GM18526 (cell line): ENCODE measurements around the gene EP400.

Experiments
- POLR2A ChIP-seq: IDR thresholded peaks from 3 replicates; pipeline ENCODE4 v1.6.1; 2011; ENCODE audit not compliant: insufficient read length; ENCODE audit errors: extremely low read depth

Gene EP400, protein sequence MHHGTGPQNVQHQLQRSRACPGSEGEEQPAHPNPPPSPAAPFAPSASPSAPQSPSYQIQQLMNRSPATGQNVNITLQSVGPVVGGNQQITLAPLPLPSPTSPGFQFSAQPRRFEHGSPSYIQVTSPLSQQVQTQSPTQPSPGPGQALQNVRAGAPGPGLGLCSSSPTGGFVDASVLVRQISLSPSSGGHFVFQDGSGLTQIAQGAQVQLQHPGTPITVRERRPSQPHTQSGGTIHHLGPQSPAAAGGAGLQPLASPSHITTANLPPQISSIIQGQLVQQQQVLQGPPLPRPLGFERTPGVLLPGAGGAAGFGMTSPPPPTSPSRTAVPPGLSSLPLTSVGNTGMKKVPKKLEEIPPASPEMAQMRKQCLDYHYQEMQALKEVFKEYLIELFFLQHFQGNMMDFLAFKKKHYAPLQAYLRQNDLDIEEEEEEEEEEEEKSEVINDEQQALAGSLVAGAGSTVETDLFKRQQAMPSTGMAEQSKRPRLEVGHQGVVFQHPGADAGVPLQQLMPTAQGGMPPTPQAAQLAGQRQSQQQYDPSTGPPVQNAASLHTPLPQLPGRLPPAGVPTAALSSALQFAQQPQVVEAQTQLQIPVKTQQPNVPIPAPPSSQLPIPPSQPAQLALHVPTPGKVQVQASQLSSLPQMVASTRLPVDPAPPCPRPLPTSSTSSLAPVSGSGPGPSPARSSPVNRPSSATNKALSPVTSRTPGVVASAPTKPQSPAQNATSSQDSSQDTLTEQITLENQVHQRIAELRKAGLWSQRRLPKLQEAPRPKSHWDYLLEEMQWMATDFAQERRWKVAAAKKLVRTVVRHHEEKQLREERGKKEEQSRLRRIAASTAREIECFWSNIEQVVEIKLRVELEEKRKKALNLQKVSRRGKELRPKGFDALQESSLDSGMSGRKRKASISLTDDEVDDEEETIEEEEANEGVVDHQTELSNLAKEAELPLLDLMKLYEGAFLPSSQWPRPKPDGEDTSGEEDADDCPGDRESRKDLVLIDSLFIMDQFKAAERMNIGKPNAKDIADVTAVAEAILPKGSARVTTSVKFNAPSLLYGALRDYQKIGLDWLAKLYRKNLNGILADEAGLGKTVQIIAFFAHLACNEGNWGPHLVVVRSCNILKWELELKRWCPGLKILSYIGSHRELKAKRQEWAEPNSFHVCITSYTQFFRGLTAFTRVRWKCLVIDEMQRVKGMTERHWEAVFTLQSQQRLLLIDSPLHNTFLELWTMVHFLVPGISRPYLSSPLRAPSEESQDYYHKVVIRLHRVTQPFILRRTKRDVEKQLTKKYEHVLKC (N-terminal part only)

DNA sequence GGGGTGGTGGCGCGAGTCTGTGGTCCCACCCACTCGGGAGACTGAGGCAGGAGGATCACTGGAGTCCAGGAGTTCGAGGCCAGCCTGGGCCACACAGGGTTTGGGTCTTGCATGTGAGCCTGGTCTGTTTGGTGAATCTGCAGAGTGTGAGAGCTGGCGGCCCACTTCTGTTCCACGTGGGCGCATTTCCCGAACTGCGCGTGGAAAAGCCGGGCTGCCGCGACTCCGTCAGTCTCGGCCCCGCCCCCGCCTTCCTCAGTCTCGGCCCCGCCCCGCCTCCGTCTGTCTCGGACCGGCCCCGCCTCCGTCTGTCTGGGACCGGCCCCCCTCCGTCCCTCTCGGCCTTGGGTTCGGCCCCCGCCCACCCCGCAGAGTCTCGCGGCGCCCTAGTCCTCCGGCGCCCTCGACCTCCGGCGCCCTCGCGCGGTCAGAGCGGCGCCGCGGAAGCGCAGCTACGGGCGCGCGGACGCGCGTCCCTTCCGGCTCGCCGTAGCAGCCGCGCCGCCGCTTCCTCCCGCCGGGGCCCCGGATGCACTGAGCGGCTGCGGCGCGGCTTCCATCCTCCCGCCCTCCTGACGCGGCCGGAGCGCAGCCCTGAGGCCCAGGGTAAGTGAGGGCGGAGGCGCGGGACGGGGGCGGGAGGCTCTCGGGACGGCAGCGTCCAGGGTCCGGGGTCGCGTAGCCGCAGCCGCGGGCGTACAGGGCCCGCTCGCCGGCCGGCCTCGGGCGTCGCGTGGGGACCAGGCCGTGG is at the start of gene EP400:
TSS of gene EP400 (plus strand) at position 512 of the 751 bp plus-strand sequence. CDS start 10,678 bp downstream, outside the sequence.
- TF ChIP-seq POLR2A = peak; percentile 66

DNA sequence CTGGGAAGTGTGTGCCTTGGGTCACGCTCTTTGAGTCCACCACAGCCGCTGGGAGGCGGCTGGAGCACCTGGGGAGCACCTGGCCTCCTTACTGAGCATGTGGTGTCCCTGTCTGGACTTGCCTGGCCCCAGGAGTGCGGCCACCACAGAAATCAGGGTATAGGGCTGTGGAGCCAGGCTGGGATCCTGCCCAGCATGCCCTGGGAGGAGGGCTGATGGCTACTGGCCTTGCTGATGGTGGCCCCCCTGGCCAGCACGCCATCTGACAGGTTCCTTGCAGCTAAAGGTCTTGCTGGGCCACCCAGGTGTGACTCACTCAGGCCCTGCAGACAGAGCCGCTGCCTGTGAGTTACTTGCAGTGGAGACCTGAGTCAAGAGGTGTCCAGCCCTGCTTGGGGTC is 49.3 kb upstream of the EP400 start:
- TF ChIP-seq POLR2A = no peak

DNA sequence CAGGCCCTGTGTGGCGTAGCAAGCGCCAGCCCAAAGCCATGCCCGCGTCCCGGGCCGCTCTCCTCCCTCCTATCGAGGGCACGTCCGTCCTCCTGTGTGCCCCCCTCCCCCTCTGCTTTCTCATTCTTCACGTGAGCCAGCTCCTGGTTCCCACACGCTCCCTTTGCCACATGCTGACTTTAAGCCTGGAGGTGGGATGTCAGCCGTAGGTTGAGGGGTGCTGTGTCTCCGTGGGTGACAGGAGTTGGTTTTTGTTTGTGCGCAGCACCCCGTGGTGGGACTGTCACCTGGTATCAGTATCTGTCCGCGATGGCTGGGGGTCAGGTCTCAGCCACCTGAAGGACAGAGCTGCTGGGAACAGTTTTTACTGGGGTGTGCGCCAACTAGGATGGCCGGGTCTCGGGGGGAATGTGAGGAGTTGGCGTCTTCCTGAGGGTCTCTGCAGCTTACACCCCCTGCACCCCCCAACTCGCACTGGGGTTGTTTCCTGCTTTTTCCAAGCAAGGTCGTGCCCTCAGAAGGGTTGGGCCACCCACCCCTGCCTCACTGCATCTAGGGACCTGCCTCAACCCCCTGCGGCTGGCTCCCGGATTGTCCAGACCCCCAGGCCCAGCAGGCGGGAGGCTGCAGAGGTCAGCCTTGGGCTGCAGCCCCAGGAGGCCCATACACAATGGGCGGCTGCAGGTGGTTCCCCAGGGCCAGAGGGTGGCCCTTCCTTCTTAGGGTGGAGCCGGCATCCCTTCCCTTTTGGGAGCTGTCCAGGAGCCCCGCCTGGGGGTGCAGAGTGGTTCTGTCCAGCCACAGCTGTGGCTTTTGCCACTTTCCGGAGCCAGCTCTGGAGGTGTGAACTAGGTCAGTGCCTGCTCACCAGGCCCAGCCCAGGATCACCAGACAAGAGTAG is 48.1 kb upstream of the EP400 start:
- TF ChIP-seq POLR2A = no peak

DNA sequence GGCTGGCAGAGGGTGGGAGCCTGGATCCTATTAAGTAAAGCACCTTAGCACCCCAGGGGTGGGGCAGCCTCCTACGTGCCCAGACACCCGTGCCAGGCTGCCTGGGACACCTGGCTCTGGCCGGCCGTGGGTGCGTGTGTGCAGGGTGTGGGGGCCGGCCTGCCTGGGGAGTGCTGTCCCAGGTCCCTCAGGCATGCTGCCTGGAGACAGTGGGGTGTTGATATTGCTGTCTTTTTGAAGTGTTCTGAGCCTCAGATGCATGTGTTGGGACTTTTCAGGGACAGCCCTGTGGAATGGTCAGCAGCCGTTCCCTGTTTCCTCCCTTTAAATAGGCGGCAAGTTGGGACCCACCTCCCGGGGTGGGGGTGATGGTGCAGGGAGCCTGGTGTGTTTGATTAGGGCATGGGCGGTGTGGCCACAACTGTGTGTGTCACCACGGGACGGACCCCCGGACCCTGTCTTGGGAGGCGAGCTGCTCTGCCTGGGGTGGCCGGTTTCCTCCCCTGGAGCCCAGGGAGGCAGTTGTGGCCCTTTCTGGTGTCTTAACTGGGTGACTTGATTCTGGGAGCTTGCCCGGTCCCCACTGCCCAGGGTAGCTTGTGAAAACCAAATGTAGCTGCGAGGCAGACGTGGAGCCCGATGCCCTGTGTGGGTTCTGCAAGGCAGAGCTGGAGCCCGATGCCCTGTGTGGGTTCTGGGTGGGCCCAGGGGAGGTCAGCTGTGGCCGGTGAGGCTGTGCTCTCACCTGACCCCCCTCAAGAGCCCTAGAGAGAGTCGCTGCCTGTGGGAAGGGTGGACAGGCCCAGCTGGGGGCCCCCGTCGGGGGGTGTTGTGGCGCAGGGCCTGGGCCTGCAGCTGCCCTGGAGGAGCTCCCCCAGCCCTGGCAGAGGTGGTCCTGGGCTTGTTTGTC is 47.2 kb upstream of the EP400 start:
- no peak for TF ChIP-seq POLR2A

DNA sequence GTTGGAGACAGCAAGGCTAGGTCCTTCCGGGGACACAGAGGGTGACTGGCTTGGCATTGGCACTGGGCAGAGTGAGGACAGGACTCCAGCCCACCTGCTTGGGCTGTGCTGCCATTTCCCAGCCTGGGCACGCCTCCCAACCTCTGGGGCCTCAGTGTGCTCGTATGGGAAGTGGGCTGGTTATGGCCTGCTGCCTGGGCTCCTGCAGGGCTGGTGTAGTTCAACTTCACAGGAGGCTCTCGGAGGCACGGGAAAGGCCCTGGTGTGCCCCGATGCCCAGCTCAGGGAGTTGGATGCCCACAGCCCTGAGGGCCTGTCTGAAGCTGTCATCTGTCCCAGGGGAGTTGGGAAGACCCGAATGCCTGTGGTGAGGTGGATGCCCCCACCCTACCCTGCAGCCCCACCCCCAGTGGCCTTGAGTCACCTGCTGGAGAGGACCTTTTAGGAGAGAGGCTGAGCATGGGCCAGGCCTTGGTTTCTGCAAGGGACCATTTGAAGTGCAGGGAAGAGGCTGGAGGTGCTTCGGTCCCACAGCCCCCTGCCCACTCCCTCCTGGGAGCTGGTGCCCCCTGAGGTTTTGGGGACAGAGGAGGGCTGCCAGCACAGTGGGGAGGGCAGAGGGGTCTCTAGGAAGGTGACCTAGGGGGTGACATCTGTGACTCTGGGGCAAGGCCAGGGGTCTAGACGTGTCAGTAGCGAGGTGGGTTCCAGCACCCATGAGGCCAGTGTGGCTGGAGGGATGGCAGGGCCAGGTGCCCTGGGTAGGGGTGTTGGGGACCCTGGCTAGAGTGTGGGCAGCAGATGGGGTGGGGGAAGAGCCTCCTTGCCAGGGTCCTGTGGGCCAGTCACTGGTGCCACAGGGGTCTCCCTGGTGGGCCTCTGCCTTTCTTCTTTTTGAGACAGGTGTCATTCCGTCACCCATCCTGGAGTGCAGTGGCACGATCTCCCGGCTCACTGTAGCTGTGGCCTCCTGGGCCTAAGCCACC is 46.2 kb upstream of the EP400 start:
- no peak for TF ChIP-seq POLR2A

DNA sequence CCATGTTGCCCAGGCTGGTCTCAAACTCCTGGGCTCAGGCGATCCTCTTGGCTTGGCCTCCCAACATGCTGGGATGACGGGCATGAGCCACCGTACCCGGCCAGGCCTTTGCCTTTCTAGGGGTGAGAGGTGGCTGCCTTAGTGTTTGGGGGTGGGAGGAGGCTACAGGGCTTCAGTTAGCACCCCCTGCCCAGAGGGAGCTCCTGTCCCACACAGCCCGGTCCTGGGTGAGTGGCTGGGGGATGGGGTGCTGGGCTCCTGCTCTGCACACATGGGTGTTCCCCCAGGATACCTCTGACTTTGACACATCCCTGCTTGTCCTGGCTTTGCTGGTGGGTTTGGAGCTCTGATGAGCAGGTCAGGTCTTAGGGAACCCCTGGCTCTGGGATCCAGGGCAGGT is 45.4 kb upstream of the EP400 start:
- TF ChIP-seq POLR2A = no peak

DNA sequence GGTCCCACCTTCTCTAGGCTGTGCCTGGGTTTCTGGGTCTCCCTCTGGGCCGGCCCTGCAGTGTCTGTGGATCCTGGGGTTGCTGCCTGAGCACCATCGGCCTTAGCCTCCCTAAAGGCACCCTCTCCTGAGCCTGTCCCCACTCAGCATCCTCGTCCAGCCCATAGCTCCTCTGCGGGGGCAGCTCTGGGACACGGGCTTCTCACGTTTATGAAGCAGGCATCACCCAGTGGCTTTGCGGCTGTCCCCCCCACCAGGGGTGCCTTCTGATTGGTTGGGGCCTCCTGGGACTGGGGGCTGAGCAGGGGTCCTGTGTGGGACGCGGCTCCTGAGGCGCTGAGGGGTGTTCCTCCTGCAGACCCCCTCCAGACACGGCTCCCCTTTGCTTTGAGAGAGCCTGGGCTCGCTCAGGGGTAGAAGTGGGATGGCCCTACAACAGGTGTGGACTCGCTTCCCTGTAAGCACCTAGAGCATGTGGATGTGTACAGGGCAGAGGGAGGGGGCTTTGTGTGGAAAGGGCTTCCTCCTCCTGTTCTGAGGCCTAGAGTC is 44.6 kb upstream of the EP400 start:
- no peak for TF ChIP-seq POLR2A

DNA sequence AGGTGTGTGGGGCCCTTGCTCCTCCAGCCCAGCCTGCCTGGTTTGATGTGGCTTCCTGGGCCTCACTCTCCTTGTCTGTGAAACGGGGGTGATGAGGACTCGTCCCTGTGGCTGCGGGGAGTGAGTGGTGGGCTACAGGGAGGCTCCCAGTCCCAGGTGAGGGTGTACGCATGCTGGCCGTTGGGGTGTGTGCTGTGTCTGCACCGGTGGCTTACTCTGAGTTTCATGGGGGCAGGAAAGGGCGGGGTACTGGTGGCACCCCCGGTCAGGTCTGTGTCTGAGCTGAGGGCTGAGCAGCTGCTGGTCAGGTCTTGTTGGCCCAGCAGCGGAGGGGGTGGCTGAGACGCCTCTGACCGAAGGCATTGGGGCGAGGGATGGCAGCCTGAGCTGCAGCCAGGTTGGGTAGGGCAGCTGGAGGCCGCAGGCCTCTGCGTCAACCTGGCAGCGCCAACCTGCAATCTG is 44.1 kb upstream of the EP400 start:
- no peak for TF ChIP-seq POLR2A

DNA sequence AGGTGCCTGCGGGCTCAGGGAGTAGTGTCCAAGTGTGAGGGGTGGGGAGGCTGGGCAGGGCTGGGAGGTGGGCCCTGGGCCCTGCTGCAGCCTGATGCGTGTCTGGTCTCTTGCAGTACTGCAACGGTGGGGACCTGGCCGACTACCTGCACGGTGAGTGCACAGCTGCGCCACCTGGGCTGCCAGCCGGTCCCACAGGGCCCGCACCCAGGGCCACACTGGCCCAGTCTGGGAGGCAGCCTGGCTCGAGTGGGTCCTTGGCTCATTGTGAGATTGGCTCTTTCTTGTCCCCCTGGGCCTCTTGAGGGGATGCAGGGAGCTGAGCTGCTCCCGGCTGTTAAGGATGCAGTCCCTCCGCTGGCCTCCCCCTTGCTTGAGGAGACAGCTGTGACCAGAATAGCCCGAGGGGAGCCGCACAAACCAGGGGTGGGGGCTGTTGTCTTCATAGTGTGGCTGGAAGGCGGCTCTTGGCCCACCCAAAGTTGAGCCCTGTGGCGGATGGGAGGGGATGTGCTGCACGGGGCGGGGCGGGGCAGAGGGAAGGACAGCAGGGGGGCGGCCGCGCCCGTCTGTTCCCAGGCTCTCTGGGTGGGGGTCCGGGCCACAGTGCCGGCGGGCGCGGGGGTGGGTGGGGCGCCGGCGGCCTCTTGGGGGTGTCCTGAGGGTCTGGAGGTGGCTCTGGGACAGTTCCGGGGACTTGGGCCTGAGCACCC is 42.2 kb upstream of the EP400 start:
- no peak for TF ChIP-seq POLR2A
